GM18502 (cell line): ENCODE data around the gene JMJD8.
A peak's percentile ranks its signal among the peaks of the same experiment; 100 is the strongest.
"Not testable (repeated sequence)": the region's sequence is repeated elsewhere in the genome, so short reads cannot be mapped to it uniquely, and the experiment has no call there.

Source experiments
- ATAC-seq: cut with Tn5 transposase; IDR thresholded peaks from one replicate; pipeline ENCODE4 v1.9.1; 2021; ENCODE audit warnings: mild to moderate bottlenecking; ENCODE audit not compliant: unreplicated experiment, poor library complexity

The JMJD8 gene

GRCh38 chr16:693766-694165 is 9.6 kb upstream of the JMJD8 start:
- no peak for ATAC-seq

- ATAC-seq, result no peak
Measured at GRCh38 chr16:693364-693763, 9.2 kb upstream of the JMJD8 start.

GRCh38 chr16:692356-693108 is 8.4 kb upstream of the JMJD8 start:
- no peak for ATAC-seq

GRCh38 chr16:691242-691641 is 7.1 kb upstream of the JMJD8 start:
- ATAC-seq, result not testable (repeated sequence)

GRCh38 chr16:689175-689897 is 5.2 kb upstream of the JMJD8 start:
- no peak for ATAC-seq

GRCh38 chr16:687499-687898 is 3.4 kb upstream of the JMJD8 start:
- no peak for ATAC-seq

- no peak for ATAC-seq
Measured at GRCh38 chr16:686459-687260, 2.5 kb upstream of the JMJD8 start.

- no peak for ATAC-seq
Measured at GRCh38 chr16:685967-686366, 1.8 kb upstream of the JMJD8 start.

- ATAC-seq, result no peak
Measured at GRCh38 chr16:684961-685696, 995 bp upstream of the JMJD8 start.

- no peak for ATAC-seq
Measured at GRCh38 chr16:683396-684070, 601 bp downstream of the JMJD8 start.

- ATAC-seq, result no peak
Measured at GRCh38 chr16:682493-683395, 1.4 kb downstream of the JMJD8 start.

GRCh38 chr16:681746-682427 is 2.2 kb downstream of the JMJD8 start:
- ATAC-seq, result no peak

GRCh38 chr16:680967-681745 is 3.0 kb downstream of the JMJD8 start:
- no peak for ATAC-seq

GRCh38 chr16:680625-680945 is 3.5 kb downstream of the JMJD8 start:
- no peak for ATAC-seq

GRCh38 chr16:679814-680624 is 4.1 kb downstream of the JMJD8 start, which contains the start of gene STUB1:
Gene STUB1, plus strand, starts transcription at chr16:680410. Its CDS starts 116 bp downstream, at chr16:680526.
- ATAC-seq, result peak; percentile 41

- no peak for ATAC-seq
Measured at GRCh38 chr16:678858-679813, 5.0 kb downstream of the JMJD8 start.
